ENCODE results near the gene NTM. TPM values are rescaled to one million over a fixed set of nuclear protein-coding genes. Genes with fewer than 3 reads are reported as not detected.

The NTM gene
- total RNA-seq, 1 experiment from 2014 or later, result 0.73 TPM

GRCh38 chr11:131898949-131899348 lies 528.5 kb downstream of the NTM start:
- Mint-ChIP-seq H3K27ac (ENCODE audit: unreplicated experiment) (no peak overlapping the region), H3K27me3 (ENCODE audit: insufficient read depth, unreplicated experiment) (peaks cover 3% of the 10 kb centered on the region), H3K9me3 (ENCODE audit: unreplicated experiment) (no peaks in the 10 kb centered on the region), H3K36me3 (ENCODE audit: insufficient read depth, unreplicated experiment) (no peaks in the 10 kb centered on the region), H3K4me3 (ENCODE audit: unreplicated experiment) (no peak overlapping the region), H3K4me1 (ENCODE audit: low read depth, unreplicated experiment) (no peaks in the 10 kb centered on the region)
- BruUV-seq (replicated peaks), result no TSS peak
- no peak overlapping the region for H3K4me3 ChIP-seq (ENCODE audit: low read depth, low read length)
- H3K4me1 ChIP-seq, result no peaks in the 10 kb centered on the region
- CTCF ChIA-PET, result no interaction called here
- no peaks in the 10 kb centered on the region for H3K27me3 ChIP-seq (replicated peaks; ENCODE audit: control insufficient read depth, insufficient read depth, low read length)
- intact Hi-C loops (cut with micrococcal nuclease; ENCODE audit: unreplicated experiment), result no loop called here
- POLR2A ChIA-PET, result no interaction called here
- DNase-seq, result no peak
- TF ChIP-seq CTCF (IDR thresholded peaks at IDR 0.05; ENCODE audit: insufficient read depth in 1 of 2, low read depth in 1 of 2, low read length in 1 of 2, severe bottlenecking in 1 of 2, unreplicated experiment in 1 of 2), result no peak
- no peaks in the 10 kb centered on the region for H3K36me3 ChIP-seq (ENCODE audit: control insufficient read depth, insufficient read depth, low read length)
- no peaks in the 10 kb centered on the region for H3K9me3 ChIP-seq

GRCh38 chr11:131899950-131900580 lies 529.6 kb downstream of the NTM start:
- Histone ChIP-seq H3K4me1 (no peaks in the 10 kb centered on the region), H3K4me3 (ENCODE audit: low read depth, low read length) (no peak overlapping the region), H3K9me3 (no peaks in the 10 kb centered on the region), H3K36me3 (ENCODE audit: control insufficient read depth, insufficient read depth, low read length) (no peaks in the 10 kb centered on the region), H3K27me3 (replicated peaks; ENCODE audit: control insufficient read depth, insufficient read depth, low read length) (no peaks in the 10 kb centered on the region)
- CTCF ChIA-PET, result no interaction called here
- Mint-ChIP-seq H3K27me3 (ENCODE audit: insufficient read depth, unreplicated experiment) (peaks cover 3% of the 10 kb centered on the region), H3K36me3 (ENCODE audit: insufficient read depth, unreplicated experiment) (no peaks in the 10 kb centered on the region), H3K27ac (ENCODE audit: unreplicated experiment) (no peak overlapping the region), H3K9me3 (ENCODE audit: unreplicated experiment) (no peaks in the 10 kb centered on the region), H3K4me1 (ENCODE audit: low read depth, unreplicated experiment) (no peaks in the 10 kb centered on the region), H3K4me3 (ENCODE audit: unreplicated experiment) (no peak overlapping the region)
- POLR2A ChIA-PET, result no interaction called here
- intact Hi-C loops (cut with micrococcal nuclease; ENCODE audit: unreplicated experiment), result no loop called here
- DNase-seq, result no peak
- no peak for TF ChIP-seq CTCF (IDR thresholded peaks at IDR 0.05; ENCODE audit: insufficient read depth in 1 of 2, low read depth in 1 of 2, low read length in 1 of 2, severe bottlenecking in 1 of 2, unreplicated experiment in 1 of 2)
- no TSS peak for BruUV-seq (replicated peaks)

- intact Hi-C loops (cut with micrococcal nuclease; ENCODE audit: unreplicated experiment), result no loop called here
- Histone ChIP-seq H3K9me3 (no peaks in the 10 kb centered on the region), H3K4me3 (ENCODE audit: low read depth, low read length) (no peak overlapping the region), H3K4me1 (no peaks in the 10 kb centered on the region), H3K36me3 (ENCODE audit: control insufficient read depth, insufficient read depth, low read length) (no peaks in the 10 kb centered on the region), H3K27me3 (replicated peaks; ENCODE audit: control insufficient read depth, insufficient read depth, low read length) (no peaks in the 10 kb centered on the region)
- no peak for DNase-seq
- TF ChIP-seq CTCF (IDR thresholded peaks at IDR 0.05; ENCODE audit: insufficient read depth in 1 of 2, low read depth in 1 of 2, low read length in 1 of 2, severe bottlenecking in 1 of 2, unreplicated experiment in 1 of 2), result no peak
- BruUV-seq (replicated peaks), result no TSS peak
- ChIA-PET POLR2A (no interaction called here), CTCF (no interaction called here)
- H3K4me3 Mint-ChIP-seq (ENCODE audit: unreplicated experiment), result no peak overlapping the region
- peaks cover 11% of the 10 kb centered on the region for H3K27me3 Mint-ChIP-seq (ENCODE audit: insufficient read depth, unreplicated experiment)
- no peaks in the 10 kb centered on the region for H3K36me3 Mint-ChIP-seq (ENCODE audit: insufficient read depth, unreplicated experiment)
- H3K4me1 Mint-ChIP-seq (ENCODE audit: low read depth, unreplicated experiment), result no peaks in the 10 kb centered on the region
- H3K9me3 Mint-ChIP-seq (ENCODE audit: unreplicated experiment), result no peaks in the 10 kb centered on the region
- no peak overlapping the region for H3K27ac Mint-ChIP-seq (ENCODE audit: unreplicated experiment)
These were observed 532.0 kb downstream of the NTM start for GRCh38 chr11:131902421-131902820.

Measured in Caco-2 (cell line).